Endothelial cell of umbilical vein (primary cell): Measurements from ENCODE around the gene ATIC. TPM values are rescaled to one million over a fixed set of nuclear protein-coding genes. Genes with fewer than 3 reads are reported as not detected.
A peak's percentile ranks its signal among the peaks of the same experiment; 100 is the strongest.

ENCODE experiments used
- Bru-seq: library from RNA; stranded (reverse); fragments of 400-500 nt; gene quantifications from one replicate; lab custom pipeline; 2021; lab: Mats Ljungman, UMichigan
- BruChase-seq, 2 experiments: library from RNA; stranded (reverse); fragments of 400-500 nt; gene quantifications; one replicate each; lab custom pipeline; 2021; lab: Mats Ljungman, UMichigan
- BruUV-seq: library from RNA; stranded (reverse); fragments of 400-500 nt; replicated peaks from 2 replicates; lab custom pipeline; 2021; lab: Mats Ljungman, UMichigan
- CTCF ChIA-PET: fragments of 300-600, 350-600 bp; sonication (Branson Sonifier 250); formaldehyde crosslinking; loops from one replicate; lab custom pipeline; 2021; ENCODE audit warnings: antibody characterized with exemption, inconsistent platforms; lab: Charles Lee
- POLR2A ChIA-PET: fragments of 300-600, 350-600 bp; sonication (Branson Sonifier 250); formaldehyde crosslinking; loops from one replicate; lab custom pipeline; 2021; ENCODE audit warnings: antibody characterized with exemption, inconsistent platforms; lab: Charles Lee
- DNase-seq: peaks from one replicate; pipeline ENCODE4 v3.0.0-alpha.2; 2011; ENCODE audit warnings: low read depth, low spot score
- FAIRE-seq: peaks from 2 replicates; lab custom pipeline; 2011; peaks lifted over from hg19 to GRCh38; lab: Jason Lieb, UNC
- H2AFZ ChIP-seq: 2 replicates; pipeline ENCODE4 v1.6.0; 2012; ENCODE audit warnings: low read depth, low read length, control low read depth, inconsistent platforms
- H3K27ac ChIP-seq: 2 replicates; pipeline ENCODE4 v1.5.1; 2011; ENCODE audit warnings: low read depth, mild to moderate bottlenecking, control low read depth, low read length, moderate library complexity; ENCODE audit not compliant: insufficient read depth
- H3K27me3 ChIP-seq, 2 experiments: 2 replicates each; pipeline versions ENCODE4 v1.6.0 to v1.6.1; 2011; ENCODE audit warnings: low read length in 2 of 2, mixed read lengths in 1 of 2; ENCODE audit not compliant: control insufficient read depth in 2 of 2, insufficient read depth in 2 of 2
- H3K36me3 ChIP-seq, 2 experiments: 2 replicates in 1 of 2; 3 replicates in 1 of 2; pipeline ENCODE4 v1.5.1; 2011; ENCODE audit warnings: low read length in 2 of 2, mild to moderate bottlenecking in 1 of 2, moderate library complexity in 1 of 2; ENCODE audit not compliant: control insufficient read depth in 2 of 2, insufficient read depth in 2 of 2; ENCODE audit errors: extremely low read depth in 1 of 2
- H3K4me1 ChIP-seq: 3 replicates; pipeline ENCODE4 v1.5.1; 2011; ENCODE audit warnings: mild to moderate bottlenecking, low read length; ENCODE audit not compliant: control insufficient read depth, insufficient read depth; ENCODE audit errors: extremely low read depth
- H3K4me2 ChIP-seq: 2 replicates; pipeline ENCODE4 v1.6.1; 2011; ENCODE audit warnings: low read length, control low read depth, mixed read lengths; ENCODE audit not compliant: insufficient read depth
- H3K4me3 ChIP-seq, 3 experiments: fragments of 200-600 bp in 1 of 3; sonication (generic), shearing (Covaris generic) in 1 of 3; replicated peaks in 1 of 3; 2 replicates each; pipeline ENCODE4 v1.5.1; 2011 to 2016; ENCODE audit warnings: control low read depth in 3 of 3, low read length in 3 of 3, mild to moderate bottlenecking in 2 of 3, inconsistent platforms in 1 of 3, low read depth in 1 of 3, moderate library complexity in 1 of 3; ENCODE audit not compliant: insufficient read depth in 1 of 3
- H3K79me2 ChIP-seq: 2 replicates; pipeline ENCODE4 v1.6.0; 2012; ENCODE audit warnings: low read length, inconsistent platforms; ENCODE audit not compliant: control insufficient read depth, insufficient read depth
- H3K9ac ChIP-seq: replicated peaks from 2 replicates; pipeline ENCODE3; 2011; ENCODE audit warnings: low read length, control low read depth; ENCODE audit not compliant: insufficient read depth; ENCODE audit errors: extremely low read depth
- H3K9me1 ChIP-seq: replicated peaks from 3 replicates; pipeline ENCODE4 v1.6.0; 2011; ENCODE audit warnings: mild to moderate bottlenecking, low read length; ENCODE audit not compliant: control insufficient read depth, insufficient read depth; ENCODE audit errors: extremely low read depth
- H3K9me3 ChIP-seq: replicated peaks from 2 replicates; pipeline ENCODE4 v1.5.1; 2012; ENCODE audit warnings: low read length, inconsistent platforms; ENCODE audit not compliant: control insufficient read depth, insufficient read depth
- H4K20me1 ChIP-seq: replicated peaks from 2 replicates; pipeline ENCODE3; 2011; ENCODE audit warnings: mild to moderate bottlenecking, low read length; ENCODE audit not compliant: control insufficient read depth, insufficient read depth; ENCODE audit errors: extremely low read depth
- JUN ChIP-seq: IDR thresholded peaks from 2 replicates; pipeline ENCODE4 v1.6.1; 2011; ENCODE audit warnings: borderline replicate concordance, low read depth; ENCODE audit not compliant: insufficient read length, insufficient read depth
- MAX ChIP-seq: IDR thresholded peaks from 2 replicates; pipeline ENCODE4 v1.6.1; 2011; ENCODE audit not compliant: insufficient read depth, insufficient read length
- MYC ChIP-seq: IDR thresholded peaks from one replicate; pipeline ENCODE4 v1.6.1; 2011; ENCODE audit warnings: mild to moderate bottlenecking, low read depth, low read length
- POLR2A ChIP-seq: IDR thresholded peaks from 2 replicates; pipeline ENCODE4 v1.6.1; 2012; ENCODE audit warnings: low read depth, mild to moderate bottlenecking, control low read depth, low read length
- POLR2AphosphoS5 ChIP-seq: IDR thresholded peaks from 2 replicates; pipeline ENCODE4 v1.6.1; 2012; ENCODE audit warnings: low read depth, mild to moderate bottlenecking, control low read depth, low read length, moderate library complexity; ENCODE audit not compliant: insufficient read depth
- dilution Hi-C: fragments of 300-500 bp; cut with MboI; formaldehyde crosslinking; loops from one replicate; pipeline ENCODE4 v1.15.0; 2019; ENCODE audit warnings: low sequenced_read_pairs; ENCODE audit not compliant: extremely low pct_ligation_motif_present
- intact Hi-C: fragments of 100-400 bp; cut with micrococcal nuclease; formaldehyde crosslinking; loops from one replicate; pipeline ENCODE4 v1.10.0; 2022
- long read RNA-seq: library from polyadenylated mRNA; stranded (forward); transcript quantifications from one replicate; pipeline ENCODE4 v2.0.0, GENCODE V29; 2021
- polyA minus RNA-seq, 3 experiments: library from RNA; depleted of rRNA, polyadenylated mRNA; stranded (reverse); fragments of >200 nt; gene quantifications; 1 replicate in 1 of 3; 2 replicates in 2 of 3; pipeline ENCODE4 v1.2.3, GENCODE V29; 2011
- polyA plus RNA-seq, 4 experiments: library from polyadenylated mRNA; depleted of rRNA in 3 of 4; stranded (reverse) in 3 of 4; unstranded in 1 of 4; fragments of >200 nt; gene quantifications; 2 replicates each; pipeline versions ENCODE4 v1.2.1 to v1.2.3, GENCODE V29; 2011 to 2012; ENCODE audit warnings: missing spikeins in 1 of 4
- total RNA-seq: library from RNA; stranded (reverse); gene quantifications from 2 replicates; pipeline ENCODE4 v1.2.3, GENCODE V29; 2021

The ATIC gene
- total RNA-seq (73.9 and 80.2 TPM in 2 replicates), polyA plus RNA-seq (23.8 and 29.5 TPM in 2 replicates), polyA minus RNA-seq (56.8 and 59.9 TPM in 2 replicates), Bru-seq, nascent RNA (percentile 73 among the genes with signal in this experiment), BruChase-seq, experiment 1, labeled RNA remaining after a 6-hour chase (percentile 61 among the genes with signal in this experiment), BruChase-seq, experiment 2, labeled RNA remaining after a 2-hour chase (percentile 57 among the genes with signal in this experiment)
- 44.5 and 56.5 TPM in 2 replicates for polyA plus RNA-seq (2011; cell fraction: cytosol; rRNA removed)
- 61.3 and 77.8 TPM in 2 replicates for polyA plus RNA-seq (2011; cell fraction: nucleus; rRNA removed)
- 115 and 144 TPM in 2 replicates for polyA plus RNA-seq (2012)
- polyA minus RNA-seq (2011; cell fraction: cytosol; rRNA and poly(A)+ RNA removed) = 95.6 TPM
- 23.1 and 32.7 TPM in 2 replicates for polyA minus RNA-seq (2011; cell fraction: nucleus; rRNA and poly(A)+ RNA removed)
- long read RNA-seq, transcript ATIC-201 (16 exons, 2,213 nt) = major isoform, 78 of 92 reads
- long read RNA-seq, partial matches to known transcripts = 5 of 92 reads
- long read RNA-seq, other reads (novel, unspliced or antisense) = 5 of 92 reads

- peak within 1 kb of the TSS; percentile 52 to 67 (median 67) for H3K4me3 ChIP-seq
- peak within 1 kb of the TSS; percentile 87 for H3K9ac ChIP-seq
- peak within 1 kb of the TSS; percentile 67 for H2AFZ ChIP-seq
- H3K9me1 ChIP-seq = no peaks in the 10 kb centered on the region
- peak within 1 kb of the TSS; percentile 78 for H3K4me2 ChIP-seq
- FAIRE-seq (peak; percentile 91), DNase-seq (peak; percentile 88)
- intact Hi-C loops (loop anchor here (2.0 kb wide), 1 partner anchor 501 kb away; no protein-coding TSS in a partner anchor), dilution Hi-C loops (no loop called here)
- no peaks in the 10 kb centered on the region for H4K20me1 ChIP-seq
- H3K79me2 ChIP-seq = peaks cover 5% of the 10 kb centered on the region
- TSS peak; percentile 66 for BruUV-seq
- no peaks in the 10 kb centered on the region for H3K36me3 ChIP-seq
- ChIA-PET POLR2A (no interaction called here), CTCF (interaction anchor here (0.7 to 1.1 kb wide), 4 partner anchors 72 to 619 kb away, joined by 3 read pairs; no protein-coding TSS in a partner anchor)
- H3K27me3 ChIP-seq = no peaks in the 10 kb centered on the region
- no peaks in the 10 kb centered on the region for H3K9me3 ChIP-seq
- peaks cover 10% of the 10 kb centered on the region for H3K4me1 ChIP-seq
- TF ChIP-seq POLR2A (peak; percentile 77), MYC (peak; percentile 99), MAX (peak; percentile 97), POLR2AphosphoS5 (peak; percentile 96), JUN (no peak)
- peak within 1 kb of the TSS; percentile 63 for H3K27ac ChIP-seq
These were observed at the start of gene ATIC for GRCh38 chr2:215311625-215312396. TSS of gene ATIC (plus strand) at chr2:215312059. CDS start at chr2:215312143, 84 bp downstream.
